Skeletal muscle tissue (tissue), 1 donor: Measurements from ENCODE around the gene MEMO1. TPM values are rescaled to one million over a fixed set of nuclear protein-coding genes. Genes with fewer than 3 reads are reported as not detected.

ENCODE experiments used
- total RNA-seq: library from RNA; depleted of rRNA; stranded (reverse); fragments of >200 nt; gene quantifications from one replicate; pipeline ENCODE4 v1.2.3, GENCODE V29; 2014

Gene MEMO1
- total RNA-seq, 1 donor from 2014 or later = 43.8 TPM

Other genes with a start within 250 kb of the MEMO1 start
- 25.1 TPM for gene DPY30, start 28.8 kb upstream of the MEMO1 start, total RNA-seq
- gene SPAST, start 52.5 kb upstream of the MEMO1 start, total RNA-seq = 39.7 TPM
- 28.7 TPM for gene SLC30A6, start 154.9 kb upstream of the MEMO1 start, total RNA-seq